Tongue (tissue), 2 donors: ENCODE results near the gene KIAA1143. TPM values are rescaled to one million over a fixed set of nuclear protein-coding genes. Genes with fewer than 3 reads are reported as not detected.

Experiments
- DNase-seq: peaks from one replicate; pipeline ENCODE4 v3.0.0-alpha.2; 2015
- total RNA-seq: library from RNA; depleted of rRNA; stranded (reverse); fragments of >200 nt; gene quantifications from one replicate; pipeline ENCODE4 v1.2.3, GENCODE V29; 2014

KIAA1143 gene
- total RNA-seq, result 31.8 TPM

DNA sequence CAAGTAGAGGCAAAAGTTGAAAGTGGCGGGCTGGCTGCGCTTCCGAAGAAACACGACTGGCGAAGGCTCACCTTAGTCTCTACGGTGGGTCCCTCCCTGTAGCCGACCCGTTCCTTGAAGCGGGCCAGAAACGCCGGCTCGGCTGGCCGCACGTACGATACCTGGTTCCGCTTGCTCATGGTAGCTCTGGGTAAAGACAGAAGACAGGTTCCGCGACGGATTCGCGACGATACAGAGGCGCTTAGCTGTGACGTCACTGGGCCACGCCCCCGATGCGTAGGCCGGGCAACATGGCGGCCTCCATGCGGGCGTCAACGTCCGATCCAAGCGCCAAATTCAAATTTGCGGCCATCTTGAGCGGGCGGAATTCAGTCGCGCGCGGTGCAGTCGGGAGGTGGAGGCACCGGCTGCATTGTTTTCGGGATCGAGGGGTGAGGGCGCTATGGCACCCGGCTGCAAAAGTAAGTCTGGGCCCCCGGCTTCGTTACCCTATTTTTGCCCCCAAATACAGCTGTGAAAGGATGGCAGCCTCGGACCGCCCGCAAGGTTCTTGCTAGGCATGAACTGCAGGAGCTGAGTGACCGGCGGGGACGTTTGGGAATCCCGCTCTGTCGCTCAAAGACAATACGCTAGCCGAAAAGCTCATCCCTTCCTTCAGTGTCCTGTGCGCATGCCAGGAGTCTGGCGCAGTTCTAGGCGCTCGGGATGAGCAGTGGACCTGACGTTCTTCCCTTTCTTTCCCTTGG is at the start of gene KIAA1143, which contains the start of gene KIF15:
Gene KIAA1143 (minus strand): TSS at position 196 of the 746 bp plus-strand sequence. CDS start 17 bp downstream, at position 179.
Gene KIF15 (plus strand): TSS at position 371 of the 746 bp plus-strand sequence. CDS start 72 bp downstream, at position 443.
- peak; percentile 99 for DNase-seq

DNA sequence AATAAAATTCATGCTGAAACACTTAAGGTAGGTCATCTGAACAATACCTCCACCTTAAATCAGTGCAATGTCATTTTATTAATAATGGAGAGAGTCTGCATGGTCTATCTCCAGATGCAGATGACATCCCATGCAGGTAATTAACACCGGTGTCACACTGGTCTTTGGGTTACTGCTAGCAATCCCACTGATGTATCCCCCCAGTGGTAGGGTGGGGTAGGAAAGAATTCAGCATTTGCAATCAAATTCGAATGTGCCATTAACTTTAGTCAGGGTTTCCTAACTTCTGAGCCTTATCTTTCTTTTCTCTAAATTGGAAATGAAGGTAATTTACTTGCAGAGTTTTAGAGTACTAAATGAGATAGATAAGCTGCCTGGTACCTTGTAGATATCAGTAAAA is 44.5 kb upstream of the KIAA1143 start:
- no peak for DNase-seq

DNA sequence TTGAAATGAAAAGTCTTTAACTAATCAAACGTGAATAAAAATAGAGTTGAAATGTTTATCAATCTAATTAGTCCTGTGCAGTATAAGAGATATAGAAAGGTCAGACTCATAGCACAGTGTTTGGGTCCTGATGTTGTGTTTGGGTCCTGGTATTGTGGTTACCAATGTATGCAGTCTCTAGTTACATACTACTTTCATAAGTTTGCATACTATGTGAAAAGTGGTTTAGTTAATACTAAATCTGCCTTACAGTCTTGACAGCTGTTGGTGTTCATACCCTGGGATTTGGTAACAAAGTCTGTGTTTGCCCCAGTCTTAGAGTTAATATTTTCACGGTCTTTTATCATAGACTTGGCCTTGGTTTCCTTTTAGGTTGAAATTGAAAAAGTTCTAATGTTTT is 41.9 kb upstream of the KIAA1143 start:
- DNase-seq, result no peak

- DNase-seq, result no peak
Observed at GRCh38 chr3:44802011-44802410, 40.6 kb upstream of the KIAA1143 start.

GRCh38 chr3:44795197-44795596 is 33.8 kb upstream of the KIAA1143 start:
- DNase-seq, result no peak

GRCh38 chr3:44782891-44783290 is 21.5 kb upstream of the KIAA1143 start:
- DNase-seq, result no peak

DNA sequence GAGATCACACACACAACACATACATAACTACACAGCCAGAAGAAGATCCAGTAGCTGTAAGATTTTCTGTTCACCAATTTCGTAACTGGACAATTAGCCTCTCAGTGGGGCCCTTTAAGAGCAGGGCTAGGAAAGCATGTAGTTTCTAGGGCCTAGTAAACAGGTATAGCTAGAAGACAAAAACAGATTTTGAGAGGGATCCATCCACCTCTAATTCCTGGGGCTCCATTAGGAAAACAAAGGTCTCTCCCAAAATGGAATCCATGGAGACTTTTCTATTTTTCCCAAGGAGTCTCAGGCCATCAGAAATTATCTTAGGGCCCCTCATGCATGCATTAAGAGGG is 10.7 kb upstream of the KIAA1143 start:
- DNase-seq, result no peak

GRCh38 chr3:44771424-44772098 is 10.1 kb upstream of the KIAA1143 start:
- DNase-seq, result no peak

- DNase-seq, result no peak
Observed at GRCh38 chr3:44764248-44764647, 2.8 kb upstream of the KIAA1143 start.

- DNase-seq, result no peak
Observed at GRCh38 chr3:44762690-44763089, 1.3 kb upstream of the KIAA1143 start.

DNA sequence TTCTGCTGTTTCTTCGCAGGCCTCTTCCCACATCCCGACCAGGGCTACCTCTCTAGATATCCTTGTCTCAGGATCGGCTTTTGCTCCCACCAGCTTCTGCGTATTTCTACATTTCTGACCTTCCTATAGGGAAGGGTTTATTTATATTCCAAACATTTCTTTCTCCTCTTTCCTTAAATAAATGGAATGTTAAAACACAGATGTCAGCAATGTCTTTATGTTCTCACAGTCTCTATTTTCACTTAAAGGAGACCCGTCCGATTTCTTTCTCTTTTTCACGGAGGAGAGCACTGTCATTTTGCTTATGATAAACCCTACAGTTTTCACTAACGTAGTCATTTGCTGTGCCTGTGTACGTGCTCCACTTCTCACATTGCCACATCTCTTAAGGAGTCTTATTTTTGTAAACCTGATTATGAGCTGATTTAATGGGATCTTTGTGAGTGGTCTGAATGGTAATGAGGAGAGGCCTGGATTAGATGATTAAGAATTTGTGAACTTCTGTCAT is 805 bp upstream of the KIAA1143 start:
- DNase-seq, result no peak

DNA sequence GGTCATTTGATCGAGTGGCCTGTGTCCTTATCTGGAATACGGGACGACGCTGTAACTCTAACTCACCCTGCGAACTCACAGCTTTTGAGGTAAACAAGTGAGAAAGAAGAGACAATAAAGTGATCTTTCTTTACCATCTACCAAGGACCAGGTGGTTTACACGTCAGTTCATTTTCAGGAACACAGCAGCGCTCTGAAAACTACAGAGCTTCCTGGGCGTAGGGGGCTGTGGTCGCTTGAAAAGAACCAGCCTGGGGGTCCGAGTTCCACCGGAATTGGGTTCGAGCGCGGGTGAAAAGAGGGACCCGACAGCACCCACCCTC is 357 bp downstream of the KIAA1143 start:
- no peak for DNase-seq

DNA sequence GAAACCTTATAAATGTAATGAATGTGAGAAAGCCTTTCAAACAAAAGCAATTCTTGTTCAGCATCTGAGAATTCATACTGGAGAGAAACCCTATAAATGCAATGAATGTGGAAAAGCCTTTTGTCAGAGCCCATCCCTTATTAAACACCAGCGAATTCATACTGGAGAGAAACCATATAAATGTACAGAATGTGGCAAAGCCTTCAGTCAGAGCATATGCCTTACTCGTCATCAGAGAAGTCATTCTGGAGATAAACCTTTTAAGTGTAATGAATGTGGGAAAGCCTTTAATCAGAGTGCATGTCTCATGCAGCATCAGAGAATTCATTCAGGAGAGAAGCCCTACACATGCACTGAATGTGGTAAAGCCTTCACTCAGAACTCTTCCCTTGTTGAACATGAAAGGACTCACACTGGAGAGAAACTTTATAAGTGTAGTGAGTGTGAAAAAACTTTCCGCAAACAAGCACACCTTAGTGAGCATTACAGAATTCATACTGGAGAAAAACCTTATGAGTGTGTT is 26.7 kb downstream of the KIAA1143 start:
- no peak for DNase-seq

GRCh38 chr3:44729384-44729910 is 32.0 kb downstream of the KIAA1143 start, which contains the start of gene ZNF501:
ZNF501 (plus strand) TSS chr3:44729635; CDS start chr3:44734422, 4,787 bp downstream.
- DNase-seq, result peak; percentile 96

DNA sequence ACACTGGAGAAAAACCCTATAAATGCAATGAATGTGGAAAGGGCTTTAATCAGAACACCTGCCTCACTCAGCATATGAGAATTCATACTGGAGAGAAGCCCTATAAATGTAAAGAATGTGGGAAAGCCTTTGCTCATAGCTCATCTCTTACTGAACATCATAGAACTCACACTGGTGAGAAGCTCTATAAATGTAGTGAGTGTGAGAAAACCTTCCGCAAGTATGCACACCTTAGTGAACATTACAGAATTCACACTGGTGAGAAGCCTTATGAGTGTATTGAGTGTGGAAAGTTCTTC is 39.4 kb downstream of the KIAA1143 start:
- no peak for DNase-seq

DNA sequence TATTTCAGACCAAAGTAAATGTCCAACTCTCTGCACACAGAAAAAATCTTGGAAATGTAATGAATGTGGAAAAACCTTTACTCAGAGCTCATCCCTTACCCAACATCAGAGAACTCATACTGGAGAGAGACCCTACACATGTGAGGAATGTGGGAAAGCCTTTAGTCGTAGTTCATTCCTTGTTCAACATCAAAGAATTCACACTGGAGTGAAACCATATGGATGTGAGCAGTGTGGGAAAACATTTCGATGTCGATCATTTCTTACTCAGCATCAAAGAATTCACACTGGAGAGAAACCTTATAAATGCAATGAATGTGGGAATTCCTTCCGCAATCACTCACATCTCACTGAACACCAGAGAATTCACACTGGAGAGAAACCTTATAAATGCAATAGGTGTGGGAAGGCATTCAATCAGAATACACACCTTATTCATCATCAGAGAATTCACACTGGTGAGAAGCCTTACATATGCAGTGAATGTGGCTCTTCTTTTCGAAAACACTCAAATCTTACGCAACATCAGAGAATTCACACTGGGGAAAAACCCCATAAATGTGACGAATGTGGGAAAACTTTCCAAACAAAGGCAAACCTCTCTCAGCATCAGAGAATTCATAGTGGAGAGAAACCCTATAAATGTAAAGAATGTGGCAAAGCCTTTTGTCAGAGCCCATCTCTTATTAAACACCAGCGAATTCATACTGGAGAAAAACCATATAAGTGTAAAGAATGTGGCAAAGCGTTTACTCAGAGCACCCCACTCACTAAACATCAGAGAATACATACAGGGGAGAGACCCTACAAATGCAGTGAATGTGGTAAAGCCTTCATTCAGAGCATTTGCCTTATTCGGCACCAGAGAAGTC is 40.0 kb downstream of the KIAA1143 start:
- DNase-seq, result no peak

GRCh38 chr3:44712455-44713075 is 48.9 kb downstream of the KIAA1143 start, which contains the start of gene ZNF502:
ZNF502 (plus strand) TSS chr3:44712660; CDS start chr3:44720262, 7,602 bp downstream.
- peak; percentile 97 for DNase-seq
